ENCODE data around the gene MYO1E. TPM values are rescaled to one million over a fixed set of nuclear protein-coding genes. Genes with fewer than 3 reads are reported as not detected.
A peak's percentile ranks its signal among the peaks of the same experiment; 100 is the strongest.

MYO1E gene
- total RNA-seq, 5 donors from 2014 or later (not counting 1 experiment from before 2014, with no cell fraction given) = 1.3 to 11.7 (median 4.3) TPM

GRCh38 chr15:59116141-59116540 lies 256.5 kb downstream of the MYO1E start:
- no peaks in the 10 kb centered on the region for H3K36me3 ChIP-seq (ENCODE audit: control insufficient read depth in 2 of 2, extremely low read depth in 1 of 2, insufficient read depth in 1 of 2, low read length in 1 of 2)
- H3K27me3 ChIP-seq (replicated peaks in 1 of 2; ENCODE audit: control insufficient read depth in 2 of 2, extremely low read depth in 1 of 2, insufficient read depth in 2 of 2, low read length in 1 of 2) = no peaks in the 10 kb centered on the region
- Mint-ChIP-seq H3K27ac (no peak overlapping the region), H3K27me3 (no peaks in the 10 kb centered on the region), H3K36me3 (no peaks in the 10 kb centered on the region), H3K9me3 (no peaks in the 10 kb centered on the region), H3K4me1 (peaks cover 0 to 2% (median 0%) of the 10 kb centered on the region in 3 donors), H3K4me3 (no peak overlapping the region)
- DNase-seq = no peak
- POLR2A ChIA-PET = no interaction called here
- no peaks in the 10 kb centered on the region for H3K4me1 ChIP-seq (ENCODE audit: control insufficient read depth in 1 of 2, extremely low read depth in 1 of 2, insufficient read depth in 2 of 2, low read length in 2 of 2)
- H3K4me3 ChIP-seq (ENCODE audit: control insufficient read depth in 1 of 2, extremely low read depth in 1 of 2, low read length in 1 of 2) = no peak overlapping the region
- no peak for ATAC-seq (replicated peaks in 1 of 4)
- H3K27ac ChIP-seq (ENCODE audit: low read length) = no peak overlapping the region
- no peaks in the 10 kb centered on the region for H3K9me3 ChIP-seq
- 100% methylated on average over 1 of the region's 1 CpG for WGBS (ENCODE audit: insufficient coverage)
- CTCF ChIA-PET = interaction anchor here in 1 of 2 donors (0.7 kb wide), 1 partner anchor 336 kb away, joined by 4 read pairs; no protein-coding TSS in a partner anchor

GRCh38 chr15:59115047-59115446 lies 257.6 kb downstream of the MYO1E start:
- ATAC-seq (replicated peaks in 1 of 4) = no peak
- Mint-ChIP-seq H3K4me3 (no peak overlapping the region), H3K4me1 (no peaks in the 10 kb centered on the region), H3K27ac (no peak overlapping the region), H3K9me3 (no peaks in the 10 kb centered on the region), H3K27me3 (no peaks in the 10 kb centered on the region), H3K36me3 (no peaks in the 10 kb centered on the region)
- no peaks in the 10 kb centered on the region for H3K27me3 ChIP-seq (replicated peaks in 1 of 2; ENCODE audit: control insufficient read depth in 2 of 2, extremely low read depth in 1 of 2, insufficient read depth in 2 of 2, low read length in 1 of 2)
- CTCF ChIA-PET = no interaction called here
- no peaks in the 10 kb centered on the region for H3K36me3 ChIP-seq (ENCODE audit: control insufficient read depth in 2 of 2, extremely low read depth in 1 of 2, insufficient read depth in 1 of 2, low read length in 1 of 2)
- H3K9me3 ChIP-seq = no peaks in the 10 kb centered on the region
- no peaks in the 10 kb centered on the region for H3K4me1 ChIP-seq (ENCODE audit: control insufficient read depth in 1 of 2, extremely low read depth in 1 of 2, insufficient read depth in 2 of 2, low read length in 2 of 2)
- POLR2A ChIA-PET = no interaction called here
- no CpG with 5 or more reads among the region's 2 CpGs for WGBS (ENCODE audit: insufficient coverage)
- H3K4me3 ChIP-seq (ENCODE audit: control insufficient read depth in 1 of 2, extremely low read depth in 1 of 2, low read length in 1 of 2) = no peak overlapping the region
- no peak for DNase-seq
- no peak overlapping the region for H3K27ac ChIP-seq (ENCODE audit: low read length)

GRCh38 chr15:59111251-59111650 lies 261.4 kb downstream of the MYO1E start:
- Histone ChIP-seq H3K27ac (ENCODE audit: low read length) (no peak overlapping the region), H3K9me3 (no peaks in the 10 kb centered on the region), H3K4me1 (ENCODE audit: control insufficient read depth in 1 of 2, extremely low read depth in 1 of 2, insufficient read depth in 2 of 2, low read length in 2 of 2) (no peaks in the 10 kb centered on the region), H3K27me3 (replicated peaks in 1 of 2; ENCODE audit: control insufficient read depth in 2 of 2, extremely low read depth in 1 of 2, insufficient read depth in 2 of 2, low read length in 1 of 2) (no peaks in the 10 kb centered on the region), H3K4me3 (ENCODE audit: control insufficient read depth in 1 of 2, extremely low read depth in 1 of 2, low read length in 1 of 2) (no peak overlapping the region), H3K36me3 (ENCODE audit: control insufficient read depth in 2 of 2, extremely low read depth in 1 of 2, insufficient read depth in 1 of 2, low read length in 1 of 2) (no peaks in the 10 kb centered on the region)
- Mint-ChIP-seq H3K27ac (no peak overlapping the region), H3K27me3 (no peaks in the 10 kb centered on the region), H3K36me3 (no peaks in the 10 kb centered on the region), H3K9me3 (no peaks in the 10 kb centered on the region), H3K4me3 (no peak overlapping the region), H3K4me1 (no peaks in the 10 kb centered on the region)
- CTCF ChIA-PET = interaction anchor here (0.7 kb wide), 2 partner anchors 381 to 693 kb away, joined by 4 read pairs; no protein-coding TSS in a partner anchor
- POLR2A ChIA-PET = interaction anchor here (0.6 to 0.7 kb wide), 2 partner anchors 26 to 317 kb away, joined by 3 to 8 read pairs; no protein-coding TSS in a partner anchor
- ATAC-seq (replicated peaks in 1 of 4) (no peak), DNase-seq (no peak)
- WGBS (ENCODE audit: insufficient coverage) = 81% methylated on average over 2 of the region's 4 CpGs

- no peaks in the 10 kb centered on the region for H3K36me3 ChIP-seq (ENCODE audit: control insufficient read depth in 2 of 2, extremely low read depth in 1 of 2, insufficient read depth in 1 of 2, low read length in 1 of 2)
- H3K27ac ChIP-seq (ENCODE audit: low read length) = no peak overlapping the region
- no peaks in the 10 kb centered on the region for H3K9me3 ChIP-seq
- Mint-ChIP-seq H3K27ac (no peak overlapping the region), H3K4me3 (peak overlapping the region; percentile 88 to 93 (median 89)), H3K27me3 (no peaks in the 10 kb centered on the region), H3K9me3 (no peaks in the 10 kb centered on the region), H3K4me1 (peaks cover 13 to 16% (median 15%) of the 10 kb centered on the region in 3 donors), H3K36me3 (no peaks in the 10 kb centered on the region)
- ChIA-PET CTCF (no interaction called here), POLR2A (interaction anchor here in 1 of 2 donors (0.6 kb wide), 1 partner anchor 223 kb away, joined by 3 read pairs; no protein-coding TSS in a partner anchor)
- H3K27me3 ChIP-seq (replicated peaks in 1 of 2; ENCODE audit: control insufficient read depth in 2 of 2, extremely low read depth in 1 of 2, insufficient read depth in 2 of 2, low read length in 1 of 2) = no peaks in the 10 kb centered on the region
- no CpG with 5 or more reads among the region's 2 CpGs for WGBS (ENCODE audit: insufficient coverage)
- DNase-seq (no peak), ATAC-seq (replicated peaks in 1 of 4) (no peak)
- H3K4me3 ChIP-seq (ENCODE audit: control insufficient read depth in 1 of 2, extremely low read depth in 1 of 2, low read length in 1 of 2) = no peak overlapping the region
- peaks cover 0 to 9% of the 10 kb centered on the region in 2 experiments for H3K4me1 ChIP-seq (ENCODE audit: control insufficient read depth in 1 of 2, extremely low read depth in 1 of 2, insufficient read depth in 2 of 2, low read length in 2 of 2)
These were observed 266.8 kb downstream of the MYO1E start for GRCh38 chr15:59105854-59106253.

DNA sequence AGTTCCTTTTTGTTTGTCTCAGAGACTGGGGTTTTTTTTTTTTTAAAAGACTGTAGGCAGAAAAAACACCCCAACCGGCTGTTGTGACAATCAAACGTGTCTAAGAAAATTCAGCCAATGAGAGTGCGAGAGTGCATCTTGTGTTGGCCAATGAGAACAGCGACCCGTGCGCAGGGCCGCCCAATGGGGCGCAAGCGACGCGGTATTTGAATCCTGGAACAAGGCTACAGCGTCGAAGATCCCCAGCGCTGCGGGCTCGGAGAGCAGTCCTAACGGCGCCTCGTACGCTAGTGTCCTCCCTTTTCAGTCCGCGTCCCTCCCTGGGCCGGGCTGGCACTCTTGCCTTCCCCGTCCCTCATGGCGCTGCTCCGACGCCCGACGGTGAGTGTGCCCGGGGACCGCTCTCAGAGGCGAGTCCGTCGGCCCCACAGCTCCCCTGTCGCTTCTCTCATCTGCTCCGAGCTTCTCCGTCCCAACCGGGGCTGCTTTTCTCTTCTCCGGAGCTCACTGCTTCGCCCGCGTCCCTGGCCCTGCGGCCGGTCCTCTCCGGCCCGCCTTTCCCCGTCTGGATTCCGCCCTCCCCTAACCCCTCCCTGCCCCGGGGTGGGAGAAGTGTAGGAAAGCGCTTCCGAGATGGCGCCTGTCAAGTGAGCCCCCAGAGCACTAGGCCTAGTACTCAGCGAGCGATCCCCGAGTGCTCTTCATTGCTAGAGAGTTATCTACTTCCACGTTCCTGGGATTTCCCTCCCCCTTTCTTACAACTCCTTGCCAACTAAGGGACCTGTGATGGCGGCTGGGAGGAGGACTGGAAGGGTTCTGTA lies 267.5 kb downstream of the MYO1E start, which contains the start of gene CCNB2:
Gene CCNB2 (plus strand): TSS at position 235 of the 821 bp plus-strand sequence. CDS start 123 bp downstream, at position 358.
- under 1% methylated on average over 37 of the region's 57 CpGs for WGBS (ENCODE audit: insufficient coverage)
- peak; percentile 100 for ATAC-seq (replicated peaks in 1 of 4)
- peaks cover 2% of the 10 kb centered on the region for H3K36me3 Mint-ChIP-seq

DNA sequence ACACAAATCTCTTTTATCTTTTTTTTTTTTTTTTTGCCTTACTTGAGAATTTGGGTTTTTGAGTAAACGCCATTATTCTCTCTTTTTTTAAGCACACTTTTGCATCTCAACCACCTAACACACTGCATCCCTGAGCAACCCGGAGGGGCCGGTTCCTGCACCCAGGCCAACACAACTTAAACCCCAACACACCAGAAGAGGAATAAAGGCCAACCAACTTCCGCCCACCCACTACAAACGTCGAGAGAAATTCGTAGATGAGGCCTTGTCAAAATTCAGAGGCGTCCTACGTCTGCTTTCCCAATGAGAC lies 268.1 kb downstream of the MYO1E start:
- POLR2A ChIA-PET = no interaction called here
- Histone ChIP-seq H3K9me3 (no peaks in the 10 kb centered on the region), H3K27me3 (replicated peaks in 1 of 2; ENCODE audit: control insufficient read depth in 2 of 2, extremely low read depth in 1 of 2, insufficient read depth in 2 of 2, low read length in 1 of 2) (no peaks in the 10 kb centered on the region), H3K27ac (ENCODE audit: low read length) (peak overlapping the region; percentile 56), H3K36me3 (ENCODE audit: control insufficient read depth in 2 of 2, extremely low read depth in 1 of 2, insufficient read depth in 1 of 2, low read length in 1 of 2) (no peaks in the 10 kb centered on the region), H3K4me1 (ENCODE audit: control insufficient read depth in 1 of 2, extremely low read depth in 1 of 2, insufficient read depth in 2 of 2, low read length in 2 of 2) (peaks cover 0 to 9% of the 10 kb centered on the region in 2 experiments), H3K4me3 (ENCODE audit: control insufficient read depth in 1 of 2, extremely low read depth in 1 of 2, low read length in 1 of 2) (peak overlapping the region; percentile 80 to 92)
- Mint-ChIP-seq H3K4me1 (peaks cover 16 to 20% (median 20%) of the 10 kb centered on the region in 3 donors), H3K36me3 (peaks cover 5% of the 10 kb centered on the region), H3K27me3 (no peaks in the 10 kb centered on the region), H3K27ac (peak overlapping the region; percentile 91 to 92), H3K4me3 (peak overlapping the region; percentile 88 to 93 (median 89)), H3K9me3 (no peaks in the 10 kb centered on the region)
- WGBS (ENCODE audit: insufficient coverage) = 0% methylated on average over 2 of the region's 9 CpGs
- peak in 1 of 35 experiments; percentile 28 for DNase-seq
- peak in 1 of 4 experiments; percentile 32 for ATAC-seq (replicated peaks in 1 of 4)
- CTCF ChIA-PET = no interaction called here

More for the DNA sequence above, 267.5 kb downstream of the MYO1E start, which contains the start of gene CCNB2:
- Histone ChIP-seq H3K4me3 (ENCODE audit: control insufficient read depth in 1 of 2, extremely low read depth in 1 of 2, low read length in 1 of 2) (peak within 1 kb of the TSS; percentile 80 to 92), H3K4me1 (ENCODE audit: control insufficient read depth in 1 of 2, extremely low read depth in 1 of 2, insufficient read depth in 2 of 2, low read length in 2 of 2) (peaks cover 0 to 9% of the 10 kb centered on the region in 2 experiments), H3K27ac (ENCODE audit: low read length) (peak within 1 kb of the TSS; percentile 56), H3K9me3 (no peaks in the 10 kb centered on the region), H3K36me3 (ENCODE audit: control insufficient read depth in 2 of 2, extremely low read depth in 1 of 2, insufficient read depth in 1 of 2, low read length in 1 of 2) (no peaks in the 10 kb centered on the region), H3K27me3 (replicated peaks in 1 of 2; ENCODE audit: control insufficient read depth in 2 of 2, extremely low read depth in 1 of 2, insufficient read depth in 2 of 2, low read length in 1 of 2) (no peaks in the 10 kb centered on the region)
- DNase-seq = peak; percentile 54 to 94 (median 83)
- Mint-ChIP-seq H3K27ac (peak within 1 kb of the TSS; percentile 91 to 92), H3K27me3 (no peaks in the 10 kb centered on the region), H3K9me3 (no peaks in the 10 kb centered on the region), H3K4me3 (peak within 1 kb of the TSS; percentile 88 to 93 (median 89)), H3K4me1 (peaks cover 15 to 16% (median 15%) of the 10 kb centered on the region in 3 donors)
- CTCF ChIA-PET = interaction anchor here in 1 of 2 donors (0.6 kb wide), 1 partner anchor 27 kb away, joined by 8 read pairs; no protein-coding TSS in a partner anchor
- POLR2A ChIA-PET = interaction anchor here in 1 of 2 donors (0.6 kb wide), 1 partner anchor 224 kb away, joined by 3 read pairs; no protein-coding TSS in a partner anchor
